Tibial artery (tissue), 4 donors: ENCODE measurements around the gene UPK3B.
"Not testable (repeated sequence)": the region's sequence is repeated elsewhere in the genome, so short reads cannot be mapped to it uniquely, and the experiment has no call there.

Experiments
- DNase-seq, 2 donors: peaks; one replicate each; pipeline ENCODE4 v3.0.0-alpha.2; 2019
- H3K27ac ChIP-seq, 2 donors: fragments of 200-600 bp; sonication (generic) in 1 of 2; 1 replicate in 1 of 2; 2 replicates in 1 of 2; pipeline ENCODE4 v1.5.1; 2018 to 2019; ENCODE audit warnings: mild to moderate bottlenecking in 1 of 2
- H3K27me3 ChIP-seq, 2 donors: fragments of 200-600 bp; sonication (generic) in 1 of 2; one replicate each; pipeline versions ENCODE4 v1.5.1 to v1.6.0; 2016 to 2019
- H3K36me3 ChIP-seq, 3 donors: fragments of 200-600 bp; sonication (generic) in 2 of 3; one replicate each; pipeline ENCODE4 v1.5.1; 2016 to 2019; ENCODE audit warnings: mild to moderate bottlenecking in 2 of 3
- H3K4me1 ChIP-seq, 4 donors: fragments of 200-600 bp; sonication (generic) in 2 of 4; 1 replicate in 3 of 4; 2 replicates in 1 of 4; pipeline ENCODE4 v1.5.1; 2016 to 2019
- H3K4me3 ChIP-seq, 2 donors: fragments of 200-600 bp; sonication (generic) in 1 of 2; 1 replicate in 1 of 2; 2 replicates in 1 of 2; pipeline ENCODE4 v1.5.1; 2018 to 2019; ENCODE audit warnings: mild to moderate bottlenecking in 2 of 2
- H3K9me3 ChIP-seq, 3 donors: fragments of 200-600 bp; sonication (generic) in 1 of 3; one replicate each; pipeline ENCODE4 v1.5.1; 2016 to 2019
- CTCF ChIP-seq, 2 experiments: fragments of 200-600 bp in 1 of 2; fragments of 450-650 bp in 1 of 2; IDR thresholded peaks; one replicate each; pipeline ENCODE4 v1.5.1; 2017 to 2019; ENCODE audit warnings: antibody characterized with exemption in 2 of 2, mild to moderate bottlenecking in 1 of 2, moderate library complexity in 1 of 2
- intact Hi-C: fragments of 100-400 bp; cut with DNase I; formaldehyde crosslinking; loops from one replicate; pipeline ENCODE4 v1.15.0; 2023; ENCODE audit warnings: low total_unique reads

UPK3B gene

GRCh38 chr7:76507723-76508406 lies 2.5 kb upstream of the UPK3B start:
- peaks cover 0 to under 1% of the 10 kb centered on the region in 2 donors for H3K27me3 ChIP-seq
- H3K27ac ChIP-seq = no peak overlapping the region
- peaks cover 0 to 7% (median 0%) of the 10 kb centered on the region in 4 donors for H3K4me1 ChIP-seq
- peaks cover 14 to 35% (median 20%) of the 10 kb centered on the region in 3 donors for H3K36me3 ChIP-seq
- TF ChIP-seq CTCF (IDR thresholded peaks at IDR 0.05) = no peak
- DNase-seq = peak in 1 of 2 donors; percentile 43
- no peaks in the 10 kb centered on the region for H3K9me3 ChIP-seq
- intact Hi-C loops = no loop called here
- no peak overlapping the region for H3K4me3 ChIP-seq

GRCh38 chr7:76511200-76511910 lies 1.0 kb downstream of the UPK3B start:
- H3K36me3 ChIP-seq, H3K27ac ChIP-seq, intact Hi-C loops, H3K4me3 ChIP-seq, H3K4me1 ChIP-seq, H3K9me3 ChIP-seq: not testable (repeated sequence)
- H3K27me3 ChIP-seq = peaks cover 0 to 15% of the 10 kb centered on the region in 2 donors
- DNase-seq = peak in 1 of 2 donors; percentile 59

GRCh38 chr7:76511911-76512885 lies 1.8 kb downstream of the UPK3B start:
- H3K27me3 ChIP-seq = peaks cover 0 to 18% of the 10 kb centered on the region in 2 donors
- H3K27ac ChIP-seq, H3K4me3 ChIP-seq, H3K36me3 ChIP-seq, H3K9me3 ChIP-seq, intact Hi-C loops, H3K4me1 ChIP-seq: not testable (repeated sequence)
- peak in 1 of 2 donors; percentile 62 for DNase-seq

- Histone ChIP-seq H3K27ac (no peak overlapping the region), H3K4me3 (no peak overlapping the region), H3K27me3 (peaks cover 0 to 18% of the 10 kb centered on the region in 2 donors), H3K36me3 (no peaks in the 10 kb centered on the region), H3K9me3 (no peaks in the 10 kb centered on the region), H3K4me1 (peaks cover 0 to 7% (median 2%) of the 10 kb centered on the region in 4 donors)
- peak in 1 of 2 donors; percentile 63 for DNase-seq
- intact Hi-C loops = no loop called here
- TF ChIP-seq CTCF (IDR thresholded peaks at IDR 0.05) = no peak
Observed at GRCh38 chr7:76512941-76513816, 2.8 kb downstream of the UPK3B start.

GRCh38 chr7:76513817-76514799 lies 3.8 kb downstream of the UPK3B start:
- Histone ChIP-seq H3K27ac (no peak overlapping the region), H3K27me3 (peaks cover 0 to 18% of the 10 kb centered on the region in 2 donors), H3K36me3 (no peaks in the 10 kb centered on the region), H3K4me3 (no peak overlapping the region), H3K9me3 (no peaks in the 10 kb centered on the region), H3K4me1 (peaks cover 0 to 7% (median 2%) of the 10 kb centered on the region in 4 donors)
- DNase-seq = peak in 1 of 2 donors; percentile 59
- TF ChIP-seq CTCF (IDR thresholded peaks at IDR 0.05) = no peak
- intact Hi-C loops = no loop called here
